ENCODE data around the gene GDNF. TPM values are rescaled to one million over a fixed set of nuclear protein-coding genes. Genes with fewer than 3 reads are reported as not detected.
"Not testable (repeated sequence)": the region's sequence is repeated elsewhere in the genome, so short reads cannot be mapped to it uniquely, and the experiment has no call there.

The GDNF gene
- polyA plus RNA-seq (ENCODE audit: insufficient read length in 4 of 4) = 100 to 1,000 TPM in 1 of 4 donors, 10 to 100 TPM in 3; 14.2 to 103 (median 17.6) TPM

GRCh38 chr5:37839407-37840052 is at the start of gene GDNF:
GDNF (minus strand) TSS chr5:37840041; CDS start chr5:37834796, 5,245 bp downstream.
- DNase-seq (ENCODE audit: low read depth in 4 of 4, low spot score in 3 of 4) = no peak

- DNase-seq (ENCODE audit: low read depth in 4 of 4, low spot score in 3 of 4) = no peak
These were observed 48.6 kb upstream of the GDNF start for GRCh38 chr5:37888476-37888875.

GRCh38 chr5:37886242-37886905 is 46.5 kb upstream of the GDNF start:
- no peak for DNase-seq (ENCODE audit: low read depth in 4 of 4, low spot score in 3 of 4)

GRCh38 chr5:37882636-37883035 is 42.8 kb upstream of the GDNF start:
- DNase-seq (ENCODE audit: low read depth in 4 of 4, low spot score in 3 of 4) = no peak

GRCh38 chr5:37881359-37881758 is 41.5 kb upstream of the GDNF start:
- no peak for DNase-seq (ENCODE audit: low read depth in 4 of 4, low spot score in 3 of 4)

GRCh38 chr5:37876943-37877342 is 37.1 kb upstream of the GDNF start:
- no peak for DNase-seq (ENCODE audit: low read depth in 4 of 4, low spot score in 3 of 4)

- no peak for DNase-seq (ENCODE audit: low read depth in 4 of 4, low spot score in 3 of 4)
These were observed 36.4 kb upstream of the GDNF start for GRCh38 chr5:37876245-37876644.

- no peak for DNase-seq (ENCODE audit: low read depth in 4 of 4, low spot score in 3 of 4)
These were observed 35.4 kb upstream of the GDNF start for GRCh38 chr5:37875051-37875787.

GRCh38 chr5:37873988-37874387 is 34.1 kb upstream of the GDNF start:
- no peak for DNase-seq (ENCODE audit: low read depth in 4 of 4, low spot score in 3 of 4)

- DNase-seq (ENCODE audit: low read depth in 4 of 4, low spot score in 3 of 4) = no peak
These were observed 31.4 kb upstream of the GDNF start for GRCh38 chr5:37871023-37871815.

- DNase-seq (ENCODE audit: low read depth in 4 of 4, low spot score in 3 of 4) = no peak
These were observed 29.4 kb upstream of the GDNF start for GRCh38 chr5:37869216-37869615.

- no peak for DNase-seq (ENCODE audit: low read depth in 4 of 4, low spot score in 3 of 4)
These were observed 27.8 kb upstream of the GDNF start for GRCh38 chr5:37867654-37868053.

GRCh38 chr5:37862907-37863306 is 23.1 kb upstream of the GDNF start:
- DNase-seq (ENCODE audit: low read depth in 4 of 4, low spot score in 3 of 4) = not testable (repeated sequence)

GRCh38 chr5:37860206-37860605 is 20.4 kb upstream of the GDNF start:
- no peak for DNase-seq (ENCODE audit: low read depth in 4 of 4, low spot score in 3 of 4)

- DNase-seq (ENCODE audit: low read depth in 4 of 4, low spot score in 3 of 4) = no peak
These were observed 20.0 kb upstream of the GDNF start for GRCh38 chr5:37859805-37860204.

GRCh38 chr5:37858250-37858649 is 18.4 kb upstream of the GDNF start:
- DNase-seq (ENCODE audit: low read depth in 4 of 4, low spot score in 3 of 4) = no peak

GRCh38 chr5:37857696-37858095 is 17.9 kb upstream of the GDNF start:
- DNase-seq (ENCODE audit: low read depth in 4 of 4, low spot score in 3 of 4) = no peak

- DNase-seq (ENCODE audit: low read depth in 4 of 4, low spot score in 3 of 4) = no peak
These were observed 15.6 kb upstream of the GDNF start for GRCh38 chr5:37855438-37855837.

- no peak for DNase-seq (ENCODE audit: low read depth in 4 of 4, low spot score in 3 of 4)
These were observed 11.5 kb upstream of the GDNF start for GRCh38 chr5:37851305-37851704.

GRCh38 chr5:37850226-37850865 is 10.5 kb upstream of the GDNF start:
- DNase-seq (ENCODE audit: low read depth in 4 of 4, low spot score in 3 of 4) = no peak
